Adrenal gland (tissue), 5 donors: Measurements from ENCODE around the gene KCNH8.

Experiments used
- POLR2A ChIP-seq, 2 donors: fragments of 450-650 bp; IDR thresholded peaks; one replicate each; pipeline ENCODE4 v1.6.1; 2017; ENCODE audit warnings: antibody characterized with exemption in 2 of 2, mild to moderate bottlenecking in 2 of 2, moderate library complexity in 1 of 2
- TF ChIP-seq, protein P1 (sequence below), 6 experiments: fragments of 450-650 bp in 4 of 6; fragments of 200-600 bp in 2 of 6; sonication (generic) in 1 of 6; IDR thresholded peaks; 1 replicate in 5 of 6; 2 replicates in 1 of 6; pipeline versions ENCODE4 v1.5.1 to v1.8.0; 2016 to 2021; ENCODE audit warnings: antibody characterized with exemption in 6 of 6, mild to moderate bottlenecking in 2 of 6, moderate library complexity in 1 of 6
- donor health status: DM: no; HTN: no; CAD: no.

DNA sequence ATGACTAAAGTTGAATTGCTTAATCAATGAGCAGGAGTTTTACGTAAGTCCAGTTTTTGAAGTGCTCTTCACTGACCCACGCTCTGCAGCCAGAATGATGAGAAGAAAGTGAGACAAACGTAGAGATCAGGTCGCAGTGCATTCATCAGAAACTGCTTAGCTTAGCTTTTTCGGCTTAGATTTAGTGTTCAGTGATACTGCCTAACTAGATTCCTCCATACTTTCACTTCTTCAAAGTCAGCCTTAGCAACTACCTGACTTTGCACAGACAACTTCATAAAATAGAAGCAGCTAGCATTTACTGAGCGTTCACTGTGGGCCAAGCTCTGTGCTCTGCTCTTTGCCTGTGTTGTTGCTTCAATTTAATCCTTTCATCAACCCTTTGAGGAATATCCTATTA, 116.1 kb downstream of the KCNH8 start:
- no peak for TF ChIP-seq POLR2A (IDR thresholded peaks at IDR 0.05)
- TF ChIP-seq, protein P1, sequence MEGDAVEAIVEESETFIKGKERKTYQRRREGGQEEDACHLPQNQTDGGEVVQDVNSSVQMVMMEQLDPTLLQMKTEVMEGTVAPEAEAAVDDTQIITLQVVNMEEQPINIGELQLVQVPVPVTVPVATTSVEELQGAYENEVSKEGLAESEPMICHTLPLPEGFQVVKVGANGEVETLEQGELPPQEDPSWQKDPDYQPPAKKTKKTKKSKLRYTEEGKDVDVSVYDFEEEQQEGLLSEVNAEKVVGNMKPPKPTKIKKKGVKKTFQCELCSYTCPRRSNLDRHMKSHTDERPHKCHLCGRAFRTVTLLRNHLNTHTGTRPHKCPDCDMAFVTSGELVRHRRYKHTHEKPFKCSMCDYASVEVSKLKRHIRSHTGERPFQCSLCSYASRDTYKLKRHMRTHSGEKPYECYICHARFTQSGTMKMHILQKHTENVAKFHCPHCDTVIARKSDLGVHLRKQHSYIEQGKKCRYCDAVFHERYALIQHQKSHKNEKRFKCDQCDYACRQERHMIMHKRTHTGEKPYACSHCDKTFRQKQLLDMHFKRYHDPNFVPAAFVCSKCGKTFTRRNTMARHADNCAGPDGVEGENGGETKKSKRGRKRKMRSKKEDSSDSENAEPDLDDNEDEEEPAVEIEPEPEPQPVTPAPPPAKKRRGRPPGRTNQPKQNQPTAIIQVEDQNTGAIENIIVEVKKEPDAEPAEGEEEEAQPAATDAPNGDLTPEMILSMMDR (IDR thresholded peaks at IDR 0.05) = no peak
